NCI-H345 treated with DMSO at 0.1 percent for 48 hours (cell line): Measurements from ENCODE around the gene SLC25A48.
"Not testable (repeated sequence)": the region's sequence is repeated elsewhere in the genome, so short reads cannot be mapped to it uniquely, and the experiment has no call there.

Experiments
- DNase-seq: peaks from one replicate; lab custom pipeline; 2025; ENCODE audit not compliant: unreplicated experiment; lab: John Stamatoyannopoulos, UW

Gene SLC25A48

GRCh38 chr5:135857630-135858311 is 23.3 kb downstream of the SLC25A48 start:
- DNase-seq = no peak

- DNase-seq = not testable (repeated sequence)
These were observed 24.7 kb downstream of the SLC25A48 start for GRCh38 chr5:135859186-135859585.

GRCh38 chr5:135859641-135860040 is 25.2 kb downstream of the SLC25A48 start:
- DNase-seq = no peak

GRCh38 chr5:135861641-135862040 is 27.2 kb downstream of the SLC25A48 start:
- no peak for DNase-seq

GRCh38 chr5:135862086-135862485 is 27.6 kb downstream of the SLC25A48 start:
- no peak for DNase-seq

GRCh38 chr5:135862744-135863143 is 28.3 kb downstream of the SLC25A48 start:
- no peak for DNase-seq

- DNase-seq = no peak
These were observed 30.3 kb downstream of the SLC25A48 start for GRCh38 chr5:135864503-135865435.

GRCh38 chr5:135866016-135866415 is 31.6 kb downstream of the SLC25A48 start:
- DNase-seq = no peak

- no peak for DNase-seq
These were observed 33.1 kb downstream of the SLC25A48 start for GRCh38 chr5:135867599-135867998.

- no peak for DNase-seq
These were observed 34.2 kb downstream of the SLC25A48 start for GRCh38 chr5:135868681-135869080.

- no peak for DNase-seq
These were observed 34.8 kb downstream of the SLC25A48 start for GRCh38 chr5:135869276-135869675.

GRCh38 chr5:135869935-135870334 is 35.5 kb downstream of the SLC25A48 start:
- DNase-seq = no peak

GRCh38 chr5:135871268-135871915 is 36.9 kb downstream of the SLC25A48 start:
- no peak for DNase-seq

GRCh38 chr5:135873831-135874230 is 39.4 kb downstream of the SLC25A48 start:
- no peak for DNase-seq

GRCh38 chr5:135874461-135874860 is 40.0 kb downstream of the SLC25A48 start:
- DNase-seq = no peak

GRCh38 chr5:135875567-135875966 is 41.1 kb downstream of the SLC25A48 start:
- no peak for DNase-seq

- no peak for DNase-seq
These were observed 41.7 kb downstream of the SLC25A48 start for GRCh38 chr5:135876146-135876545.

- DNase-seq = no peak
These were observed 43.2 kb downstream of the SLC25A48 start for GRCh38 chr5:135877570-135878155.

GRCh38 chr5:135878156-135878620 is 43.7 kb downstream of the SLC25A48 start:
- no peak for DNase-seq

- DNase-seq = no peak
These were observed 45.1 kb downstream of the SLC25A48 start for GRCh38 chr5:135879591-135879990.

- DNase-seq = no peak
These were observed 45.8 kb downstream of the SLC25A48 start for GRCh38 chr5:135880278-135880677.
